Liver (tissue), 9 donors: ENCODE data around the gene ADPRS. TPM values are rescaled to one million over a fixed set of nuclear protein-coding genes. Genes with fewer than 3 reads are reported as not detected.

Experiments used
- DNase-seq: peaks from one replicate; pipeline ENCODE4 v3.0.0-alpha.2; 2017; ENCODE audit warnings: low spot score
- H3K27ac ChIP-seq, 2 donors: one replicate each; pipeline ENCODE4 v1.7.0; 2013; ENCODE audit warnings: inconsistent platforms in 2 of 2, low read length in 2 of 2, control low read depth in 1 of 2, low read depth in 1 of 2, mild to moderate bottlenecking in 1 of 2
- H3K27me3 ChIP-seq, 4 donors: one replicate each; pipeline versions ENCODE4 v1.6.1 to v1.7.0; 2013; ENCODE audit warnings: low read length in 3 of 4, inconsistent platforms in 1 of 4, mild to moderate bottlenecking in 1 of 4, moderate library complexity in 1 of 4; ENCODE audit not compliant: control insufficient read depth in 4 of 4, insufficient read depth in 4 of 4
- H3K36me3 ChIP-seq, 4 donors: one replicate each; pipeline versions ENCODE4 v1.6.1 to v1.7.0; 2013; ENCODE audit warnings: low read length in 3 of 4, mild to moderate bottlenecking in 3 of 4, low read depth in 1 of 4, moderate library complexity in 1 of 4; ENCODE audit not compliant: control insufficient read depth in 4 of 4, insufficient read depth in 3 of 4
- H3K4me1 ChIP-seq, 4 donors: one replicate each; pipeline versions ENCODE4 v1.6.1 to v1.7.0; 2013; ENCODE audit warnings: low read length in 3 of 4, mild to moderate bottlenecking in 3 of 4, moderate library complexity in 1 of 4; ENCODE audit not compliant: control insufficient read depth in 4 of 4, insufficient read depth in 4 of 4
- H3K4me3 ChIP-seq, 3 donors: one replicate each; pipeline versions ENCODE4 v1.6.1 to v1.7.0; 2013; ENCODE audit warnings: low read length in 3 of 3, control low read depth in 1 of 3, low read depth in 1 of 3, mild to moderate bottlenecking in 1 of 3
- H3K9ac ChIP-seq, 2 donors: one replicate each; pipeline ENCODE4 v1.7.0; 2013; ENCODE audit warnings: low read length in 2 of 2, mild to moderate bottlenecking in 2 of 2, moderate library complexity in 2 of 2, control low read depth in 1 of 2, low read depth in 1 of 2
- H3K9me3 ChIP-seq, 4 donors: one replicate each; pipeline versions ENCODE4 v1.6.1 to v1.7.0; 2013; ENCODE audit warnings: low read length in 3 of 4; ENCODE audit not compliant: control insufficient read depth in 4 of 4
- EGR1 ChIP-seq, 2 donors: IDR thresholded peaks; 2 replicates each; pipeline ENCODE4 v1.6.1; 2016 to 2018; ENCODE audit warnings: antibody characterized with exemption in 2 of 2, low read depth in 2 of 2
- FOXA1 ChIP-seq: IDR thresholded peaks from 2 replicates; pipeline ENCODE4 v1.6.1; 2016; ENCODE audit warnings: antibody characterized with exemption
- FOXA2 ChIP-seq: IDR thresholded peaks from 2 replicates; pipeline ENCODE4 v1.6.1; 2016; ENCODE audit warnings: antibody characterized with exemption
- GABPA ChIP-seq, 2 donors: IDR thresholded peaks in 1 of 2; conservative IDR thresholded peaks in 1 of 2; 2 replicates each; pipeline ENCODE4 v1.6.1; 2016; ENCODE audit warnings: antibody characterized with exemption in 2 of 2, mild to moderate bottlenecking in 1 of 2, moderate library complexity in 1 of 2
- HNF4A ChIP-seq, 2 donors: conservative IDR thresholded peaks; 2 replicates each; pipeline ENCODE4 v1.6.1; 2016; ENCODE audit warnings: antibody characterized with exemption in 2 of 2, mild to moderate bottlenecking in 2 of 2
- NR2F2 ChIP-seq: IDR thresholded peaks from 2 replicates; pipeline ENCODE4 v1.6.1; 2016; ENCODE audit warnings: antibody characterized with exemption
- RXRA ChIP-seq, 2 donors: IDR thresholded peaks; 2 replicates each; pipeline ENCODE4 v1.6.1; 2017 to 2018; ENCODE audit warnings: antibody characterized with exemption in 2 of 2, mild to moderate bottlenecking in 1 of 2
- SP1 ChIP-seq: IDR thresholded peaks from 2 replicates; pipeline ENCODE4 v1.6.1; 2018; ENCODE audit warnings: antibody characterized with exemption, mild to moderate bottlenecking
- TAF1 ChIP-seq: conservative IDR thresholded peaks from 2 replicates; pipeline ENCODE4 v1.6.1; 2016; ENCODE audit warnings: antibody characterized with exemption, mild to moderate bottlenecking
- YY1 ChIP-seq: IDR thresholded peaks from 2 replicates; pipeline ENCODE4 v1.6.1; 2016; ENCODE audit warnings: antibody characterized with exemption, mild to moderate bottlenecking
- WGBS: extraction: QIAGEN DNeasy Blood & Tissue Kit; methylation state at CpG from one replicate; pipeline ENCODE4 v1.1.7; 2013; 5-methylcytosine and 5-hydroxymethylcytosine counted together
- polyA plus RNA-seq, 2 donors: library from polyadenylated mRNA; stranded (reverse) in 1 of 2; unstranded in 1 of 2; fragments of 200-250 nt in 1 of 2; fragments of >200 nt in 1 of 2; fragmentation: Nextera tagmentation in 1 of 2; extraction: Ambion mirVana in 1 of 2; gene quantifications; one replicate each; pipeline versions ENCODE4 v1.2.1 to v1.2.3, GENCODE V29; 2013 to 2015
- total RNA-seq, 2 donors: library from RNA; depleted of rRNA; stranded (reverse); fragments of >200 nt; gene quantifications; one replicate each; pipeline ENCODE4 v1.2.3, GENCODE V29; 2014
- TF ChIP-seq, protein P1 (sequence below): IDR thresholded peaks from 2 replicates; pipeline ENCODE4 v1.6.1; 2016; ENCODE audit warnings: antibody characterized with exemption
- TF ChIP-seq, protein P2 (sequence below): fragments of 150-350 bp; IDR thresholded peaks from 2 replicates; pipeline ENCODE4 v1.5.1; 2017; ENCODE audit warnings: improper control_type of control experiment, low read depth, low read length; ENCODE audit not compliant: missing input control
- TF ChIP-seq, protein P3 (sequence below): IDR thresholded peaks from 2 replicates; pipeline ENCODE4 v1.6.1; 2016; ENCODE audit warnings: antibody characterized with exemption
- TF ChIP-seq, protein P4 (sequence below): IDR thresholded peaks from 2 replicates; pipeline ENCODE4 v1.6.1; 2016; ENCODE audit warnings: antibody characterized with exemption, mild to moderate bottlenecking
- donor health status: healthy.
- donor health status: healthy.
- donor health status: healthy.
- donor health status: healthy.
- donor health status: healthy.

Gene ADPRS
- total and polyA plus RNA-seq, 4 donors = 9.4 to 13.1 (median 11.0) TPM

DNA sequence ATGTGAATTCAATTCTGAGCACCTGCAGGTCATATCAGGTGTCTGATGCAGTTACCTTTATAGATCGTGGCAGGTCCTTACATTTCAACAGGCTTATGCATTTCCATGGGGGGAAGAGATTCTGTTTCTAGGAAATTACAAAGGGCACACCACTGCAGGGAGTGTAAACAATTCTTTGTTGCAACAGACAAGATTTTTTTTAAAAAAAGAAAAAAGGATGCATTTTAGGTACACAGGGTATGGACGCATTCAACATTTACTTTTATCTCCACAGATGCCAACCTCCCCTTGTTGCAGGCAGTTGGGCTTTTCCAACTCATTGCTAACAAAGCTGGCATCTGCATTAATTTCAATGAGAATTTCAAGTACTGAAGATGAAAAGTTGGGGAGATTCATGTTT is 18.3 kb upstream of the ADPRS start:
- no peaks in the 10 kb centered on the region for H3K36me3 ChIP-seq
- TF ChIP-seq, protein P1, sequence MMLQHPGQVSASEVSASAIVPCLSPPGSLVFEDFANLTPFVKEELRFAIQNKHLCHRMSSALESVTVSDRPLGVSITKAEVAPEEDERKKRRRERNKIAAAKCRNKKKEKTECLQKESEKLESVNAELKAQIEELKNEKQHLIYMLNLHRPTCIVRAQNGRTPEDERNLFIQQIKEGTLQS = no peak
- TF ChIP-seq, protein P2, sequence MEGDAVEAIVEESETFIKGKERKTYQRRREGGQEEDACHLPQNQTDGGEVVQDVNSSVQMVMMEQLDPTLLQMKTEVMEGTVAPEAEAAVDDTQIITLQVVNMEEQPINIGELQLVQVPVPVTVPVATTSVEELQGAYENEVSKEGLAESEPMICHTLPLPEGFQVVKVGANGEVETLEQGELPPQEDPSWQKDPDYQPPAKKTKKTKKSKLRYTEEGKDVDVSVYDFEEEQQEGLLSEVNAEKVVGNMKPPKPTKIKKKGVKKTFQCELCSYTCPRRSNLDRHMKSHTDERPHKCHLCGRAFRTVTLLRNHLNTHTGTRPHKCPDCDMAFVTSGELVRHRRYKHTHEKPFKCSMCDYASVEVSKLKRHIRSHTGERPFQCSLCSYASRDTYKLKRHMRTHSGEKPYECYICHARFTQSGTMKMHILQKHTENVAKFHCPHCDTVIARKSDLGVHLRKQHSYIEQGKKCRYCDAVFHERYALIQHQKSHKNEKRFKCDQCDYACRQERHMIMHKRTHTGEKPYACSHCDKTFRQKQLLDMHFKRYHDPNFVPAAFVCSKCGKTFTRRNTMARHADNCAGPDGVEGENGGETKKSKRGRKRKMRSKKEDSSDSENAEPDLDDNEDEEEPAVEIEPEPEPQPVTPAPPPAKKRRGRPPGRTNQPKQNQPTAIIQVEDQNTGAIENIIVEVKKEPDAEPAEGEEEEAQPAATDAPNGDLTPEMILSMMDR = no peak
- TF ChIP-seq YY1 (no peak), SP1 (no peak), RXRA (IDR thresholded peaks at IDR 0.05) (no peak), FOXA2 (no peak), HNF4A (conservative IDR thresholded peaks at IDR 0.05) (no peak), NR2F2 (no peak), EGR1 (IDR thresholded peaks at IDR 0.05; ENCODE audit: low read depth in 2 of 2) (no peak), TAF1 (no peak)
- TF ChIP-seq, protein P3, sequence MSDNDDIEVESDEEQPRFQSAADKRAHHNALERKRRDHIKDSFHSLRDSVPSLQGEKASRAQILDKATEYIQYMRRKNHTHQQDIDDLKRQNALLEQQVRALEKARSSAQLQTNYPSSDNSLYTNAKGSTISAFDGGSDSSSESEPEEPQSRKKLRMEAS = no peak
- TF ChIP-seq, protein P4, sequence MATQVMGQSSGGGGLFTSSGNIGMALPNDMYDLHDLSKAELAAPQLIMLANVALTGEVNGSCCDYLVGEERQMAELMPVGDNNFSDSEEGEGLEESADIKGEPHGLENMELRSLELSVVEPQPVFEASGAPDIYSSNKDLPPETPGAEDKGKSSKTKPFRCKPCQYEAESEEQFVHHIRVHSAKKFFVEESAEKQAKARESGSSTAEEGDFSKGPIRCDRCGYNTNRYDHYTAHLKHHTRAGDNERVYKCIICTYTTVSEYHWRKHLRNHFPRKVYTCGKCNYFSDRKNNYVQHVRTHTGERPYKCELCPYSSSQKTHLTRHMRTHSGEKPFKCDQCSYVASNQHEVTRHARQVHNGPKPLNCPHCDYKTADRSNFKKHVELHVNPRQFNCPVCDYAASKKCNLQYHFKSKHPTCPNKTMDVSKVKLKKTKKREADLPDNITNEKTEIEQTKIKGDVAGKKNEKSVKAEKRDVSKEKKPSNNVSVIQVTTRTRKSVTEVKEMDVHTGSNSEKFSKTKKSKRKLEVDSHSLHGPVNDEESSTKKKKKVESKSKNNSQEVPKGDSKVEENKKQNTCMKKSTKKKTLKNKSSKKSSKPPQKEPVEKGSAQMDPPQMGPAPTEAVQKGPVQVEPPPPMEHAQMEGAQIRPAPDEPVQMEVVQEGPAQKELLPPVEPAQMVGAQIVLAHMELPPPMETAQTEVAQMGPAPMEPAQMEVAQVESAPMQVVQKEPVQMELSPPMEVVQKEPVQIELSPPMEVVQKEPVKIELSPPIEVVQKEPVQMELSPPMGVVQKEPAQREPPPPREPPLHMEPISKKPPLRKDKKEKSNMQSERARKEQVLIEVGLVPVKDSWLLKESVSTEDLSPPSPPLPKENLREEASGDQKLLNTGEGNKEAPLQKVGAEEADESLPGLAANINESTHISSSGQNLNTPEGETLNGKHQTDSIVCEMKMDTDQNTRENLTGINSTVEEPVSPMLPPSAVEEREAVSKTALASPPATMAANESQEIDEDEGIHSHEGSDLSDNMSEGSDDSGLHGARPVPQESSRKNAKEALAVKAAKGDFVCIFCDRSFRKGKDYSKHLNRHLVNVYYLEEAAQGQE = no peak
- DNase-seq = no peak
- H3K4me3 ChIP-seq = no peak overlapping the region
- no peak overlapping the region for H3K9ac ChIP-seq
- H3K4me1 ChIP-seq = no peaks in the 10 kb centered on the region
- H3K27me3 ChIP-seq = no peaks in the 10 kb centered on the region
- WGBS = 83% methylated on average over 2 of the region's 2 CpGs
- no peak overlapping the region for H3K27ac ChIP-seq
- no peaks in the 10 kb centered on the region for H3K9me3 ChIP-seq

DNA sequence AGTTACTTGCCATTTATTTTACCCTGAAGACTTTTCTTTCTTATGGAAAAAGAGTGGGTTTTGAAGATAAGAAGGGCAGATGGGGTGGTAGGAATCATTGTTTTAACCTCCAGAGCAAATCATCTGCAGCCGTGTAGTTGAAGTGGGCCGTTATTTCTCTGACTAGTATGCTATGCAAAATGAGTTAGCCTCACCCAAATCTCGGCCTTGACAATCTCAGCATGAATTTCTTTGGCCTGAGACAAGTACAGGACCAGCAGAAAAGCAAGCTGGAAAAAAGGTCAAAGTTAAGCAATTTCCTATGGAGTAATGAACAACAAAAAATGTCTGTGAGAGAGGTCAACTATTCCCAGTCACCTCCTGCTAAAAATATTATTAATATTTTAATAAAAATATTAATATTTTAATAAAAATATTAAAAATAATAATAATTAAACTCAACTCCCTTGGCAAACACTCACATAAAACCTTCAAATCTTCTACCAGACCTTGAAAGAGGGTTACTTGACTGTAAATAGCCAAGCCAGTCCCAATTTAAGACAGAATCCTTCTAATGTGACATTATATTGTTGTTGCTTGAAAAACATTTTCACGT is 11.6 kb upstream of the ADPRS start:
- no peaks in the 10 kb centered on the region for H3K4me1 ChIP-seq
- no peak for DNase-seq
- H3K9me3 ChIP-seq = no peaks in the 10 kb centered on the region
- TF ChIP-seq EGR1 (IDR thresholded peaks at IDR 0.05; ENCODE audit: low read depth in 2 of 2) (no peak), RXRA (IDR thresholded peaks at IDR 0.05) (no peak), FOXA1 (no peak), SP1 (no peak), GABPA (IDR thresholded peaks at IDR 0.05 in 1 of 2, conservative IDR thresholded peaks at IDR 0.05 in 1 of 2) (no peak), FOXA2 (no peak), NR2F2 (no peak), TAF1 (no peak)
- TF ChIP-seq, protein P3 = no peak
- no peaks in the 10 kb centered on the region for H3K36me3 ChIP-seq
- no peaks in the 10 kb centered on the region for H3K27me3 ChIP-seq
- no peak overlapping the region for H3K9ac ChIP-seq
- no peak overlapping the region for H3K4me3 ChIP-seq
- H3K27ac ChIP-seq = no peak overlapping the region
- 71% methylated on average over 4 of the region's 4 CpGs for WGBS
